DMS79 (cell line): ENCODE data around the gene COG7.
"Not testable (repeated sequence)": the region's sequence is repeated elsewhere in the genome, so short reads cannot be mapped to it uniquely, and the experiment has no call there.

ENCODE experiments used
- DNase-seq: peaks from one replicate; lab custom pipeline; 2025; lab: John Stamatoyannopoulos, UW

Gene COG7

DNA sequence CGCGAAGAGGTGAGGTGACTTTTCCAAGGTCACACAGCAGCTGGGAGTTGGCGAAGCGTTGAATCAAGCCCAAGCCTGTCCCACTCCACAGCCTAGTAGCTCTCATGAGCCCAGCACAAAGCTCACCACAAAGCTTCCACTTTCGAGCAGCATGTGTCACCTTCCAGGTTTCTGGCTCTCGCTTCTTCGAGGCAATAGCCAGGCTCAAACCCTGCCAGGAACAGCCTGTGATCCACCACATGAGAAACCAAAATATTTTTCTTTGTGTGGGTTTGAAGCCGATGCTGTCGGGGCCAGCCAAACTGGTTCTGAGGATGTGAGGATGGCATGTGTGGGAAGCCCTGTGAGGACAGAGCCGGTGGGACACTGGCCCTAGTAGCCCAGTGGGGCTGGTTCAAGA, 68.1 kb downstream of the COG7 start:
- peak; percentile 21 for DNase-seq

DNA sequence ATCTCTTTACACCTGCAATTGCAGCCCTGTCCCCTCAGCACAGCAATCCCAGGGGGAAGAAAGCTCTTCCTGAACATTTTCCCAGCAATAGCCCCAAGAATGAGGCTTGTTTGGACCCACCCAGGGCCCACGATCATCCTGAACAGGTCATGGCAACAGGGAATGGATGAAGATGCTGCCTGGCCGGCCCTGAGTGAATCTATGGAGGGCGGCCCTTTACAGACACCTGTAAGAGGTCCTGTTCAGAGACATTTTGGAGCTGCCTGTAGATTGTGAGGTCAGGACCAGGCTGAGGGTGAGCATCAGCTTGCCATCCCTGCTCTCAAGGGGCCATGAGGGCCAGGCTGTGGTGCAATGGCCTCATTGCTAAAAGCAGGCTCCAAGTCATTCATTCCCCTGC, 69.1 kb downstream of the COG7 start:
- DNase-seq, result no peak

DNA sequence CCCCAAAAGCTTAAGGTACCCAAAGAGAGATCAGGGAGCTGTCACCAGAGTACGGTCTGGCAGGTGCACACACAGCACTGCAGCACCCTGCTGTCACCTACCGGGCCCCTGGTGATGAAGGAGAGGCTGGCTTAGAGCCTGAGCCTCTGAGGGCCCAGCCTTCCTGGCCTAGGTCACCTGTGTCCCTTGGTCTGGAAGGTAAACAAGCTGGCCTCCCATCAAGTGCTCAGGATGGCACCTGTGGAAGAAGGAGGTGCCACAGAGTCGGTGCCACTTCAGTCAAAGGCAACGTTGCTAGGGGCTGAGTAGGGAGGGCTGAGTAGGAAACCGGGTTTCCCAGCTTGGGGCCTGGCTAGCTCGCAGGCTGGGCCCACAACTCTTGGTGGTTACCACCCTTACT, 70.7 kb downstream of the COG7 start:
- DNase-seq, result no peak

GRCh38 chr16:23381702-23382101, 71.3 kb downstream of the COG7 start:
- not testable (repeated sequence) for DNase-seq

DNA sequence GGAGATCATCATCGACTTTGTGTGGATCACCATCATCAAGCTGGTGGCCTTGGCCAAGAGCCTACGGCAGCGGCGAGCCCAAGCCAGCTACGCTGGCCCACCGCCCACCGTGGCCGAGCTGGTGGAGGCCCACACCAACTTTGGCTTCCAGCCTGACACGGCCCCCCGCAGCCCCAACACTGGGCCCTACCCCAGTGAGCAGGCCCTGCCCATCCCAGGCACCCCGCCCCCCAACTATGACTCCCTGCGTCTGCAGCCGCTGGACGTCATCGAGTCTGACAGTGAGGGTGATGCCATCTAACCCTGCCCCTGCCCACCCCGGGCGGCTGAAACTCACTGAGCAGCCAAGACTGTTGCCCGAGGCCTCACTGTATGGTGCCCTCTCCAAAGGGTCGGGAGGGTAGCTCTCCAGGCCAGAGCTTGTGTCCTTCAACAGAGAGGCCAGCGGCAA, 72.5 kb downstream of the COG7 start:
- DNase-seq, result no peak

- no peak for DNase-seq
Measured at GRCh38 chr16:23379707-23380106, 73.3 kb downstream of the COG7 start.

- no peak for DNase-seq
Measured at GRCh38 chr16:23378921-23379320, 74.1 kb downstream of the COG7 start.

DNA sequence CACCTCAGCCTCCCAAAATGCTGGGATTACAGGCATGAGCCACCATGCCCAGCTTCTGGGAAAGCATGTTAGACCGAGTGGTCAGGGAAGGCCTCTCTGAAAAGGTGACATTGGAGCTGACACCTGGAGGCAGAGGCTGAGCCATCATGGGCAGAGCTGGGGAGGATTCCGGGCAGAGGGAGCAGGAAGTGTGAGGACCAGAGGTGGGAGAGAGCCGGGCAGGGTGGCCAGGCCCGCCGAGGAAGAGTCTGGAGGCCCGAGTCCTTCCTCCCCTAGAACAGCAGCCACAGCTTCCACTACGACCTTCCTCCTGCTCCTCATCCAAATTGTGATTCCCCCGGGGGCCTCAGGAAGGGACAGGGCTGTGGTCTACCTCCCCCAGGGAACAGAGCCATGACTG, 74.7 kb downstream of the COG7 start:
- DNase-seq, result no peak

DNA sequence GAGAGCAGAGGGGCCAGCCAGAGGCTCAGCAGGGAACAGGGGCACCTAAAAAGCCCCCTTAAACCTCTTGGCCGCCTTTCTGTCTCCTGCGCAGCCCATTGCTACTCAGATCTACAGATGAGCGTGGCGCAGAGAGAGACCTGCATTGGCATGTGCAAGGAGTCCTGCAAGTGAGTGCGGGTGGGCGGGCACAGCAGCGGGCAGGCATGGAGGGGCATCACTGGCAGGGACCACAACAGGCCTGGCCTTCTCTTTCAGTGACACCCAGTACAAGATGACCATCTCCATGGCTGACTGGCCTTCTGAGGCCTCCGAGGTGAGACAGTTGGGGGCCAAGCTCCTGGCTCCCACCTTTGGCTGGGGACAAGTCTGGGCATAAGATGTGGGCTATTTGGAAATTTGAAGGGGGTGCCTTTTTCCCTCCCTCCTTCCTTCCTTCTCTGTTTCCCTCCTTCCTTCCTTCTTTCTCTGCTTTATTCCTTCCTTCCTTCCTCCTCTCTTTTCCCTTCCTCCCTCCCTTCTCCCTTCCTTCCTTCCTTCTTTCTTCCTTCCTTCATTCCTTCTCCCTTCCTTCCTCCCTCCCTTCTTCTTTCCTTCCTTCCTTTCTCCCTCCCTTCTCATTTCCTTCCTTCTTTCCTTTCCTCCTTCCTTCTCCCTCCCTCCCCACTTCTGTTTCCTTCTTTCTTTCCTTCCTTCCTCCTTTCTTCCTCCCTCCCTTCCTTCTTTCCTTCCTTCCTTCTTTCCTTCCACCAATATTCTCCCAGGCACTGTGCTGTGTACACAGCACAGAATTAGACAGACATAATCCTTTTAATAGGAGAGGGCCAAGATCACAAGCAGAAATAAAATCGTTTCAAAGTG, 75.7 kb downstream of the COG7 start:
- no peak for DNase-seq

DNA sequence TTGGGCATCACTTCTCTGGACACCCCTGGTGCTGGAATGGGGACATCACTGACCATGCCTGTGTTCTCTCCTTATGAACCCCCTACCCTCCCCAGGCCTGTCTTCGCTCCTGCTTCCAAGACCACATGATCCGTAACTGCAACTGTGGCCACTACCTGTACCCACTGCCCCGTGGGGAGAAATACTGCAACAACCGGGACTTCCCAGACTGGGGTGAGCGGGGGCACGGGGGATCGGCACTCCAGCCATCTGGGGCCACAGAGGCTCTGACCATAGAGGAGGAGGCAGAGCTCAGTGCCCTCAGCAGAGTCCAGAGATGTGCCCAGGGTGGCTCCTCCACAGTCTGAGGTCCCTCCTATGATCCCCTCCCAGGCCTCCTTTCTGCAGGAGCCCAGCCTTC, 77.3 kb downstream of the COG7 start:
- no peak for DNase-seq

DNA sequence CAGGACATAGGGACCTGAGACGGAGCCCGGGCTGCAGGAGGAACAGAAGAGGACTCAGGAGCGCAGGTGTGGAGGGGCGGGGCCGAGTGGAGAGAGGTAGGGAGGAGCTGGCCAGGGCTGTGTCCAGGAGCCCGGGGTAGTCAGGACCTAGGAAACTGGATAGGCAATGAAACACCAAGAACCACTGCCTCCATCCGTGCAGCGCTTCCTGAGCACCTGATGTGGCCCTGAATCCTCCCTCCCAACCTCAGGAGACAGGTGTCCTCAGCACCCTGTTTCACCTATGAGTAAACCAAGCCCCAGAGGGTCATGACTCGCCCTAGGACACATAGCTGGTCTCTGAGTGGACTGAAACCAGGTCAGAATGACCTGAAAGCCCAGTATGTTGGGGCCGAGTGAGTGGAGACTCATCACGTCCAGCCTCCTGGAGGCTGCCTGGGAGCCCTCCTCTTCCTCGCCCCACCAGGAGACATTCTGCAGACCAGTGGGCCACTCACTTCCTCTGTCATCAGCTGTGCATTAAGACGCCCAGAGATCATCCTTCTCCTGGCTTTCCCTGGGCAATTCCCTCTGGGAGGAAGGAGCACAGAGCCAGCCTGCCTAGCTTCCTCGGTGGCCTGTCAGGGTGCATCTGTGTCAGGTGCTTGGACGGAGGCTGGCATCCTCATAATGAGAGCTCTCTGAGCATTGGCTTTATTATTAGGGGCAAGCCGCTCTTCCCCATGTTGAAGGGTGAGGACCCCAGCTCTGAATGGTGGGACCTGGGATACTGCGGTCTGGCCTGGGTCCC, 78.1 kb downstream of the COG7 start:
- no peak for DNase-seq

DNA sequence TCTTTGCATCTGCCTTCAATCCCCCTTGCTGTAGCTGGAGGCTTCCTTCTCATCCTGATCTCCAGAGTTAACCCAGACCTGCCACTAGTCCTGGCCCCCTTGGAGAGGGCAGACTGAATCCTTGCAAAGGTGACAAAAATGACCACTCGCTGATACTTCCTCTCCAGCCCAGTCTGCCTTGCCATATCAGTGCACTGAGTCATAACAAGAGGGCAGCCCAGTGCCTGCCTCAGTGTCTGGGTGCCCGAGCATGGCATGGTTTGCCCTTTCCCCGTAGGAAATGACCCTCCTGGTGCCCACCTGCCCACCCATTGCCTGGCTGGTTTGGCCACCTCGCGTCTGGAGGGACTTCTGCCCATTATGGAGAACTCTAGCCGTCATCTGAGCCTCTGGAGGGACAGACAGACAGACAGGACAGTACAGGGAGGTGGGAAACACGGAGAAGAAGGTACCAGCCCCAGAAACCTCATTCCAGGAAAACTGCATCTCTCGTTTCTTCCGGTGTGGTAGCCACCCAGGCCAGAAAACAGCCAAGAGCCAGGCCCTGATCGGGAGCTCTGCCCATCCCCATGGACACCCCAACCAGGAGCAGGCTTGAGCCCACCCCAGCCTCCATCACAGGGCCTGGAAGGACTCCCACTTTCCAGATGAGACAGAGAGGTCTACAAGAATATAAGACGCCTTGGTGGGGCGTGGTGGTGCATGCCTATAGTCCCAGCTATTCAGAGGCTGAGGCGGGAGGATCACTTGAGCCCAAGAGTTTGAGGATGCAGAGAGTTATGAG, 79.4 kb downstream of the COG7 start:
- DNase-seq, result no peak

DNA sequence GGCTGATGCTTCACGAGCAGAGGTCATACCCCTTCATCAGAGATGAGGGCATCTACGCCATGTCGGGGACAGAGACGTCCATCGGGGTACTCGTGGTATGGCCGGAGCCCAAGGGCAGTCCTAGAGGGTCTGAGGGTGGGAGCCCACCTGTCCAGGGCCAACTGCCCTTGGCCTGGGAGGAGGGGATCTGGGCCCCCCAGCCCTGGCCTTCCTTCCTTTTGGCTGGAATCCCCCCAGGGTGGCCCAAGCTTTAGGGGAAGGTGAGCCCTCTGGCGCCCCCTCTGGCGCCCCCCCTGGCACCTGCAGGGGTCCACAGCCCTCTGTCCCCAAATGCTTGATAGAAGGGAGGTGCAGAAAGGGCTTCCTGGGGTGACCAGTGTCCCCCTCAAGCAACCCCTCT, 81.6 kb downstream of the COG7 start:
- no peak for DNase-seq

- no peak for DNase-seq
Measured at GRCh38 chr16:23369416-23369815, 83.6 kb downstream of the COG7 start.

GRCh38 chr16:23368469-23368868, 84.5 kb downstream of the COG7 start:
- no peak for DNase-seq

DNA sequence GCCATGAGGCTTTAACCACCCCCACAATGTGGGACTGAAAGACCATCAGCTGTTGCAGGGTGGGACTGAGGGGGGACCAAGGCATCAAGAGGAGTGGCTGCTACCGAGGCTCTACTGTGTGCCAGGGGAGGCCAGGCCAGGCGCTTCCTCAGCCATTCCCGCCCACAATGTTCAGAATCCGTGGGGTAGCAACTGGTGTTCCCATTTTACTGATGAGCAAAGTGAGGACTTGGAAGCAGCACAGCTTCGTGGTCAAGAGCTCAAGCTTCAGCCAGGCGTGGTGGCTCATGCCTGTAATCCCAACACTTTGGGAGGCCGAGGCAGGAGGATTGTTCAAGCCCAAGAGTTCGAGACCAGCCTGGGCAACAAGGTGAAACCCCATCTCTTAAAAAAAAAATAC, 85.0 kb downstream of the COG7 start:
- no peak for DNase-seq

- no peak for DNase-seq
Measured at GRCh38 chr16:23367564-23367963, 85.4 kb downstream of the COG7 start.

GRCh38 chr16:23366341-23366740, 86.6 kb downstream of the COG7 start:
- not testable (repeated sequence) for DNase-seq

- DNase-seq, result no peak
Measured at GRCh38 chr16:23365602-23366240, 87.3 kb downstream of the COG7 start.

DNA sequence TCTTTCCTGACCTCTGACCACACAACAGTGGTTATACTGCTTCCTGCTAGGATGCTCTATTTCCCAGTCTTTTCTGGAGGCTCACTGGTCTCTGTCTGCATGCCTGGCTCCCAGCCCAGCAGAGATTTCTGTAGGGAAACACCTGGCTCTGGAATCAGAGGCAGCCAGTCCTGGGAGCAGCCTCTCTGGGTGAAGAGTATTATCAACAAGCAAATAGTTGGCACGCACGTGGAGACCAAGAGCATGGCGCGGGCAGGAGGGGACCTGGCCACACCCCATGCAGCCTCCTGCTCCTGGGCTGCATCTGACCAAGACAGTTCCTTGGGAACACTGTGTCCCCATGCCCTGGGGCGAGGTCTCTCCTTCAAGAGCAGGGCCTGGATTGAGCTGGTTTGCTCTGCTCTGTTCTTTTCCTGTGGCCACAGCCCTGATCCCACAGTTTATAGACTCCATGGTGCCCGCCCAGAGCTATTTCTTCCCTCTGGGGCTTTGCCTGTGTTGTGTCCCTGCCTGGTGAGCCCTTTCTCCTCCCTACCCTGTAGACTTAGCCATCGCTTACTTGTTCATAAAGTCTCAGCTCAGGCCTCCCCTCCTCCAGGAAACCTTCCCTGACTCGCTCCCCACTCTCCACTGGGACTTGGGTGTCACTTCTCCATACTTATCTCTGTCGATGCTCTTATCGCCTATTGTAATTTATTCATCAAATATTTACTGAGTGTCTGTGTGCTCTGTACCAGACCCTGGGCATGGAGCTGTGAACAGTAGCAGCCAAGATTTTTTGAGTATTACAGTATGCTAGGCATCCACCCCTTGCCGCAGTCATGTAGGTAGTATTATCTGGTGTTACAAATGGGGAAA, 90.3 kb downstream of the COG7 start:
- peak; percentile 40 for DNase-seq
